ENCODE data around the gene TMEM245.

- no peak for TF ChIP-seq FOS (IDR thresholded peaks at IDR 0.05; ENCODE audit: borderline replicate concordance, insufficient read depth, low read length)
- TF ChIP-seq EZH2 (IDR thresholded peaks at IDR 0.05; ENCODE audit: borderline replicate concordance, low read depth, low read length, severe bottlenecking) = no peak
- no peak for TF ChIP-seq CTCF (IDR thresholded peaks at IDR 0.05; ENCODE audit: extremely low read depth in 1 of 2, insufficient read depth in 1 of 2, low read depth in 1 of 2, low read length in 2 of 2)
- TF ChIP-seq JUN (IDR thresholded peaks at IDR 0.05; ENCODE audit: borderline replicate concordance, insufficient read depth, insufficient read length, low read depth) = no peak
- no peak for TF ChIP-seq MYC (IDR thresholded peaks at IDR 0.05; ENCODE audit: low read depth, low read length)
Measured at GRCh38 chr9:109132567-109133021, 12.8 kb upstream of the TMEM245 start.
